GM19328 (cell line): Measurements from ENCODE around the gene ANKLE2.
"Not testable (repeated sequence)": the region's sequence is repeated elsewhere in the genome, so short reads cannot be mapped to it uniquely, and the experiment has no call there.

Source experiments
- ATAC-seq: cut with Tn5 transposase; IDR thresholded peaks from one replicate; pipeline ENCODE4 v1.9.1; 2021; ENCODE audit warnings: mild to moderate bottlenecking, moderate library complexity; ENCODE audit not compliant: unreplicated experiment

The ANKLE2 gene

GRCh38 chr12:132777614-132778013, 16.0 kb upstream of the ANKLE2 start:
- no peak for ATAC-seq

- no peak for ATAC-seq
These were observed 15.4 kb upstream of the ANKLE2 start for GRCh38 chr12:132776816-132777568.

- not testable (repeated sequence) for ATAC-seq
These were observed 14.6 kb upstream of the ANKLE2 start for GRCh38 chr12:132776230-132776625.

GRCh38 chr12:132775502-132776229, 14.0 kb upstream of the ANKLE2 start:
- no peak for ATAC-seq

GRCh38 chr12:132774646-132775275, 13.1 kb upstream of the ANKLE2 start:
- no peak for ATAC-seq

GRCh38 chr12:132774159-132774558, 12.5 kb upstream of the ANKLE2 start:
- ATAC-seq, result no peak

- no peak for ATAC-seq
These were observed 11.7 kb upstream of the ANKLE2 start for GRCh38 chr12:132773077-132773955.

GRCh38 chr12:132772606-132773005, 11.0 kb upstream of the ANKLE2 start:
- ATAC-seq, result no peak

- ATAC-seq, result no peak
These were observed 9.7 kb upstream of the ANKLE2 start for GRCh38 chr12:132771126-132771838.

GRCh38 chr12:132766380-132767085, 4.9 kb upstream of the ANKLE2 start:
- no peak for ATAC-seq

GRCh38 chr12:132765361-132765760, 3.7 kb upstream of the ANKLE2 start:
- ATAC-seq, result no peak

- ATAC-seq, result no peak
These were observed 2.6 kb upstream of the ANKLE2 start for GRCh38 chr12:132764231-132764630.

- peak; percentile 83 for ATAC-seq
These were observed 420 bp upstream of the ANKLE2 start for GRCh38 chr12:132761921-132762583.

- no peak for ATAC-seq
These were observed 2.3 kb downstream of the ANKLE2 start for GRCh38 chr12:132759359-132759758.

GRCh38 chr12:132758825-132759224, 2.8 kb downstream of the ANKLE2 start:
- ATAC-seq, result not testable (repeated sequence)

GRCh38 chr12:132754160-132754932, 7.3 kb downstream of the ANKLE2 start:
- no peak for ATAC-seq

GRCh38 chr12:132753670-132754069, 8.0 kb downstream of the ANKLE2 start:
- ATAC-seq, result not testable (repeated sequence)

GRCh38 chr12:132748319-132748718, 13.3 kb downstream of the ANKLE2 start:
- ATAC-seq, result no peak
